ENCODE results near the gene PAGE2. TPM values are rescaled to one million over a fixed set of nuclear protein-coding genes. Genes with fewer than 3 reads are reported as not detected.
"Not testable (repeated sequence)": the region's sequence is repeated elsewhere in the genome, so short reads cannot be mapped to it uniquely, and the experiment has no call there.

PAGE2 gene
- total and polyA plus RNA-seq, 2 donors, result not detected

GRCh38 chrX:55107911-55108310, 19.1 kb downstream of the PAGE2 start:
- Histone ChIP-seq H3K4me3 (ENCODE audit: low read depth, low read length) (no peak overlapping the region), H3K36me3 (ENCODE audit: insufficient read depth) (no peaks in the 10 kb centered on the region), H3K27ac (ENCODE audit: low read depth) (no peak overlapping the region), H3K4me1 (ENCODE audit: insufficient read depth) (no peaks in the 10 kb centered on the region)
- 63% methylated on average over 2 of the region's 2 CpGs for WGBS
- no peak for DNase-seq (ENCODE audit: extremely low spot score)

GRCh38 chrX:55109306-55109705, 20.5 kb downstream of the PAGE2 start:
- Histone ChIP-seq H3K4me3 (ENCODE audit: low read depth, low read length) (no peak overlapping the region), H3K4me1 (ENCODE audit: insufficient read depth) (no peaks in the 10 kb centered on the region), H3K36me3 (ENCODE audit: insufficient read depth) (no peaks in the 10 kb centered on the region), H3K27ac (ENCODE audit: low read depth) (no peak overlapping the region)
- DNase-seq (ENCODE audit: extremely low spot score), result no peak
- WGBS, result 25% methylated on average over 6 of the region's 7 CpGs

- Histone ChIP-seq H3K4me1 (ENCODE audit: insufficient read depth) (no peaks in the 10 kb centered on the region), H3K4me3 (ENCODE audit: low read depth, low read length) (no peak overlapping the region), H3K27ac (ENCODE audit: low read depth) (no peak overlapping the region), H3K36me3 (ENCODE audit: insufficient read depth) (no peaks in the 10 kb centered on the region)
- 67% methylated on average over 8 of the region's 8 CpGs for WGBS
- DNase-seq (ENCODE audit: extremely low spot score), result no peak
Observed at GRCh38 chrX:55111578-55112254, 22.9 kb downstream of the PAGE2 start.

- not testable (repeated sequence) for H3K36me3 ChIP-seq (ENCODE audit: insufficient read depth); H3K27ac ChIP-seq (ENCODE audit: low read depth); H3K4me1 ChIP-seq (ENCODE audit: insufficient read depth); DNase-seq (ENCODE audit: extremely low spot score); H3K4me3 ChIP-seq (ENCODE audit: low read depth, low read length)
- WGBS, result 40% methylated on average over 7 of the region's 7 CpGs
Observed at GRCh38 chrX:55116589-55116988, 27.8 kb downstream of the PAGE2 start.

GRCh38 chrX:55118574-55118973, 29.8 kb downstream of the PAGE2 start:
- no peak overlapping the region for H3K4me3 ChIP-seq (ENCODE audit: low read depth, low read length)
- H3K36me3 ChIP-seq (ENCODE audit: insufficient read depth), result no peaks in the 10 kb centered on the region
- 96% methylated on average over 3 of the region's 3 CpGs for WGBS
- DNase-seq (ENCODE audit: extremely low spot score), result no peak
- H3K4me1 ChIP-seq (ENCODE audit: insufficient read depth), result no peaks in the 10 kb centered on the region
- H3K27ac ChIP-seq (ENCODE audit: low read depth), result no peak overlapping the region

- no peaks in the 10 kb centered on the region for H3K4me1 ChIP-seq (ENCODE audit: insufficient read depth)
Observed at GRCh38 chrX:55119271-55119670, 30.5 kb downstream of the PAGE2 start.

GRCh38 chrX:55119712-55120111, 30.9 kb downstream of the PAGE2 start:
- Histone ChIP-seq H3K36me3 (ENCODE audit: insufficient read depth) (no peaks in the 10 kb centered on the region), H3K27ac (ENCODE audit: low read depth) (no peak overlapping the region), H3K4me1 (ENCODE audit: insufficient read depth) (no peaks in the 10 kb centered on the region), H3K4me3 (ENCODE audit: low read depth, low read length) (no peak overlapping the region)
- WGBS, result 45% methylated on average over 1 of the region's 1 CpG
- no peak for DNase-seq (ENCODE audit: extremely low spot score)

More at GRCh38 chrX:55119271-55119670, 30.5 kb downstream of the PAGE2 start:
- no peak overlapping the region for H3K4me3 ChIP-seq (ENCODE audit: low read depth, low read length)
- H3K36me3 ChIP-seq (ENCODE audit: insufficient read depth), result no peaks in the 10 kb centered on the region
- H3K27ac ChIP-seq (ENCODE audit: low read depth), result no peak overlapping the region
- no peak for DNase-seq (ENCODE audit: extremely low spot score)

GRCh38 chrX:55120761-55121358, 32.0 kb downstream of the PAGE2 start:
- no peak overlapping the region for H3K4me3 ChIP-seq (ENCODE audit: low read depth, low read length)
- 38% methylated on average over 2 of the region's 2 CpGs for WGBS
- H3K4me1 ChIP-seq (ENCODE audit: insufficient read depth), result no peaks in the 10 kb centered on the region
- H3K27ac ChIP-seq (ENCODE audit: low read depth), result no peak overlapping the region
- DNase-seq (ENCODE audit: extremely low spot score), result no peak
- no peaks in the 10 kb centered on the region for H3K36me3 ChIP-seq (ENCODE audit: insufficient read depth)

GRCh38 chrX:55123900-55124299, 35.1 kb downstream of the PAGE2 start:
- 94% methylated on average over 7 of the region's 7 CpGs for WGBS
- H3K4me3 ChIP-seq (ENCODE audit: low read depth, low read length), result no peak overlapping the region
- no peaks in the 10 kb centered on the region for H3K36me3 ChIP-seq (ENCODE audit: insufficient read depth)
- H3K4me1 ChIP-seq (ENCODE audit: insufficient read depth), result no peaks in the 10 kb centered on the region
- no peak for DNase-seq (ENCODE audit: extremely low spot score)
- no peak overlapping the region for H3K27ac ChIP-seq (ENCODE audit: low read depth)

- Histone ChIP-seq H3K27ac (ENCODE audit: low read depth) (no peak overlapping the region), H3K4me3 (ENCODE audit: low read depth, low read length) (no peak overlapping the region), H3K36me3 (ENCODE audit: insufficient read depth) (no peaks in the 10 kb centered on the region), H3K4me1 (ENCODE audit: insufficient read depth) (no peaks in the 10 kb centered on the region)
- WGBS, result 60% methylated on average over 2 of the region's 2 CpGs
- no peak for DNase-seq (ENCODE audit: extremely low spot score)
Observed at GRCh38 chrX:55127692-55128091, 38.9 kb downstream of the PAGE2 start.

- H3K4me1 ChIP-seq (ENCODE audit: insufficient read depth), result no peaks in the 10 kb centered on the region
- 73% methylated on average over 2 of the region's 2 CpGs for WGBS
- H3K4me3 ChIP-seq (ENCODE audit: low read depth, low read length), result no peak overlapping the region
- H3K36me3 ChIP-seq (ENCODE audit: insufficient read depth), result no peaks in the 10 kb centered on the region
- no peak for DNase-seq (ENCODE audit: extremely low spot score)
- no peak overlapping the region for H3K27ac ChIP-seq (ENCODE audit: low read depth)
Observed at GRCh38 chrX:55129361-55129760, 40.5 kb downstream of the PAGE2 start.

- Histone ChIP-seq H3K4me1 (ENCODE audit: insufficient read depth) (no peaks in the 10 kb centered on the region), H3K4me3 (ENCODE audit: low read depth, low read length) (no peak overlapping the region), H3K27ac (ENCODE audit: low read depth) (no peak overlapping the region), H3K36me3 (ENCODE audit: insufficient read depth) (no peaks in the 10 kb centered on the region)
- 86% methylated on average over 4 of the region's 4 CpGs for WGBS
- DNase-seq (ENCODE audit: extremely low spot score), result no peak
Observed at GRCh38 chrX:55130481-55130880, 41.7 kb downstream of the PAGE2 start.

- Histone ChIP-seq H3K36me3 (ENCODE audit: insufficient read depth) (no peaks in the 10 kb centered on the region), H3K4me1 (ENCODE audit: insufficient read depth) (no peaks in the 10 kb centered on the region), H3K27ac (ENCODE audit: low read depth) (no peak overlapping the region), H3K4me3 (ENCODE audit: low read depth, low read length) (no peak overlapping the region)
- no peak for DNase-seq (ENCODE audit: extremely low spot score)
Observed at GRCh38 chrX:55132416-55132815, 43.6 kb downstream of the PAGE2 start.

- Histone ChIP-seq H3K4me3 (ENCODE audit: low read depth, low read length) (no peak overlapping the region), H3K36me3 (ENCODE audit: insufficient read depth) (no peaks in the 10 kb centered on the region), H3K27ac (ENCODE audit: low read depth) (no peak overlapping the region), H3K4me1 (ENCODE audit: insufficient read depth) (no peaks in the 10 kb centered on the region)
- WGBS, result 3% methylated on average over 1 of the region's 1 CpG
- DNase-seq (ENCODE audit: extremely low spot score), result no peak
Observed at GRCh38 chrX:55135171-55135570, 46.4 kb downstream of the PAGE2 start.

Data from urinary bladder (tissue), 4 donors.